Measurements from ENCODE around the gene ANKS1A. TPM values are rescaled to one million over a fixed set of nuclear protein-coding genes. Genes with fewer than 3 reads are reported as not detected.

The ANKS1A gene
- total RNA-seq, 4 donors from 2014 or later, result 12.1 to 31.8 (median 24.1) TPM

- no peak for DNase-seq
- intact Hi-C loops (cut with DNase I; ENCODE audit: low total_unique reads), result no loop called here
- Histone ChIP-seq H3K36me3 (no peaks in the 10 kb centered on the region), H3K4me3 (no peak overlapping the region), H3K9me3 (no peaks in the 10 kb centered on the region), H3K27me3 (no peaks in the 10 kb centered on the region), H3K4me1 (peaks cover 0 to 3% of the 10 kb centered on the region in 2 donors), H3K27ac (no peak overlapping the region)
- TF ChIP-seq CTCF (IDR thresholded peaks at IDR 0.05) (no peak), POLR2A (IDR thresholded peaks at IDR 0.05) (no peak)
These were observed 22.8 kb downstream of the ANKS1A start for GRCh38 chr6:34911822-34912221.

GRCh38 chr6:34912715-34913464 is 23.8 kb downstream of the ANKS1A start:
- Histone ChIP-seq H3K27ac (no peak overlapping the region), H3K27me3 (no peaks in the 10 kb centered on the region), H3K36me3 (no peaks in the 10 kb centered on the region), H3K4me1 (peaks cover 0 to 3% of the 10 kb centered on the region in 2 donors), H3K4me3 (no peak overlapping the region), H3K9me3 (no peaks in the 10 kb centered on the region)
- intact Hi-C loops (cut with DNase I; ENCODE audit: low total_unique reads), result no loop called here
- no peak for DNase-seq
- TF ChIP-seq POLR2A (IDR thresholded peaks at IDR 0.05) (no peak), CTCF (IDR thresholded peaks at IDR 0.05) (no peak)

DNA sequence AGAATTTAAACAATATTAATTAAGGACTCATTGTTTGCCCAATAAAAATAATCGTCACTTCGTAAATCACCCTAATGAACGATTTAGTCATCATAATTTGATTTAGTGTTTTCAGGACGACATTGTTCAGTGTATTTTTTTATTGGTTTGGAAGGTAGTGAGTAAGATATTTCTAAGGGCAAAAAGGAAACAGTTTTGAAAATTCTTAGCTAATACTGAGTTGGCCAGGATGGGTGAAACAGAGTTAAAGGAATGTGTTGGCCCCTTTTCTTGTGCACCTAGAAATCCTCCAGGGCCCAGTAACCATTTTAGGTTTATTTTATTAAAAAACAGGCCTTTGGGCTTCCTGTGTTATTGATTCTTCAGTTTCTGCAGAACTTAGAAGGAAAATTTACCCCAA is 25.3 kb downstream of the ANKS1A start:
- no peak for DNase-seq
- H3K9me3 ChIP-seq, result no peaks in the 10 kb centered on the region
- peaks cover 0 to 3% of the 10 kb centered on the region in 2 donors for H3K4me1 ChIP-seq
- no peaks in the 10 kb centered on the region for H3K36me3 ChIP-seq
- H3K27me3 ChIP-seq, result no peaks in the 10 kb centered on the region
- TF ChIP-seq POLR2A (IDR thresholded peaks at IDR 0.05) (no peak), CTCF (IDR thresholded peaks at IDR 0.05) (no peak)
- H3K4me3 ChIP-seq, result no peak overlapping the region
- intact Hi-C loops (cut with DNase I; ENCODE audit: low total_unique reads), result no loop called here
- H3K27ac ChIP-seq, result no peak overlapping the region

DNA sequence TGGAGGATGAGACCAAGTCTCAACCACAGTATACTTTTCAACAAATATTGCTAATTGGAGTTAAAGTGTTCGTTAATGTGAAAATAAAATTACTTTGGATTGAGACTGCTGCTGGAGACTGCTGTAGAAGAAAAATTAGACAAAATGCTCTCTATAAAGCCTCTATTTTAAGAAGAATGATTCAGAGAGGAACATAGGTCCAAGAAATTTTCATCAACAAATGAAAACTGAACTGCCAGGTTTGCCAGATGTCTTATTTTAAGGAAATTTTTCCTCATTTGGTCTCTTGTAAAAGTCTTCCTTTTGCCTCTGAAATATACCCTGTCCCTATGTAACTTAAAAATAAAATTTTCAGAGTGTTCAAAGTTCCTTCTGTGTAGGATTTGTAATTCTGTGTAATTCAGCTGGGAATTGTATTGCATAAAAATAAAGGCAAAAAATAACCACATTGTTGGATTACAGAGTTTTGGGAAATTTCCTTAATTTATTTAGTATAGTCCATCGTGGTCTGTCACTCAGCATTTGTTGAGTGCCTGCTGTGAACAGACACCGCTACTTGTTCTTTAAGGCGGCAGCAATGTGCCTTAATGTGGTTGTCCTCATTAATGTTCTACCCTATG is 27.4 kb downstream of the ANKS1A start:
- Histone ChIP-seq H3K9me3 (no peaks in the 10 kb centered on the region), H3K27ac (peak overlapping the region in 1 of 2 donors; percentile 67), H3K4me3 (no peak overlapping the region), H3K27me3 (no peaks in the 10 kb centered on the region), H3K4me1 (peaks cover 0 to 3% of the 10 kb centered on the region in 2 donors), H3K36me3 (no peaks in the 10 kb centered on the region)
- intact Hi-C loops (cut with DNase I; ENCODE audit: low total_unique reads), result no loop called here
- DNase-seq, result no peak
- TF ChIP-seq CTCF (IDR thresholded peaks at IDR 0.05) (no peak), POLR2A (IDR thresholded peaks at IDR 0.05) (no peak)

DNA sequence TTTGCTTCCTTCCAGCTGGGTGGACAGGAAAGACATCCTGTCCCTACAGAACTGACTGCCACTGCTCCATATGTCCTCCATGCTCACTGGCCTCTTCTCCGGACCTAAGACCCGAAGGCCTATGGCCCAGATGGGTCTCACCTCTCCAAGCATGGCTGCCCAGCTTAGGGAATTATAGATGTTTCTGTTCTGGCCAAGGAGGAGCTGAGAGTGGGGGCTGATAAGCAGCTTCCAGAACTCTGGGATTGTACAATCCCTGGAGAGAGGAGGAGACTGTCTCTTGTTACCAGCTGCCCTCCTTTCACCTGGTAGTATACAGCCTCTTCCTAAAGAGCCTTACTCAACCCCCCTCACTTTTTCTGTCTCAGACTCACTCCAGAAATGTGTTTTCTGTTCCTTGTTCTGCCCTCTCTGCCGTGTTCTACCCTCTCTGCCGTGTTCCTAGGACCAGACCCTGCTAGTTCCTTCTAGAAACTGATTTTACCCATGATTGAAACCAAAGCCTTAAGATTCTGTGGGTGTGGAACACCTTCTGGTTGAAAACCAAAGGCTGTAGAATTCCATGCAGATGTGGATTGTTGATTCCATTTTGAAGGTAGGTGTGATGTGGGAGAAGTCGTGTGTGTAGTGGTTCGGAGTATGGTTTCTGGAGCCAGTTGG is 28.7 kb downstream of the ANKS1A start:
- DNase-seq, result no peak
- Histone ChIP-seq H3K27me3 (no peaks in the 10 kb centered on the region), H3K4me3 (no peak overlapping the region), H3K36me3 (no peaks in the 10 kb centered on the region), H3K27ac (no peak overlapping the region), H3K4me1 (peaks cover 0 to 3% of the 10 kb centered on the region in 2 donors), H3K9me3 (no peaks in the 10 kb centered on the region)
- no peak for TF ChIP-seq POLR2A (IDR thresholded peaks at IDR 0.05)
- no peak for TF ChIP-seq CTCF (IDR thresholded peaks at IDR 0.05)
- intact Hi-C loops (cut with DNase I; ENCODE audit: low total_unique reads), result no loop called here
